ENCODE data around the gene KSR1.

- TF ChIP-seq CEBPB (IDR thresholded peaks at IDR 0.05) = no peak
- no peak for TF ChIP-seq YY1 (IDR thresholded peaks at IDR 0.05; ENCODE audit: low read depth)
- TF ChIP-seq NFIC (IDR thresholded peaks at IDR 0.05) = no peak
- TF ChIP-seq FOXM1 (IDR thresholded peaks at IDR 0.05; ENCODE audit: borderline replicate concordance, low read depth) = no peak
- no peak for TF ChIP-seq TAF1 (IDR thresholded peaks at IDR 0.05; ENCODE audit: low read depth)
- no peak for TF ChIP-seq CREB1 (IDR thresholded peaks at IDR 0.05; ENCODE audit: low read depth)
- no peak for TF ChIP-seq EP300 (IDR thresholded peaks at IDR 0.05; ENCODE audit: borderline replicate concordance)
- TF ChIP-seq REST (IDR thresholded peaks at IDR 0.05; ENCODE audit: low read depth) = no peak
- TF ChIP-seq MAX (IDR thresholded peaks at IDR 0.05) = no peak
Observed at GRCh38 chr17:27518545-27519521, 62.6 kb downstream of the KSR1 start.
